Epithelial cell of prostate (primary cell): ENCODE measurements around the gene ADARB2.
A peak's percentile ranks its signal among the peaks of the same experiment; 100 is the strongest.

Experiments used
- DNase-seq: peaks from one replicate; pipeline ENCODE4 v3.0.0-alpha.2; 2011; ENCODE audit warnings: low read depth, low spot score
- H3K27ac ChIP-seq: fragments of 450-650 bp; 2 replicates; pipeline ENCODE4 v1.5.1; 2017; ENCODE audit warnings: mild to moderate bottlenecking

The ADARB2 gene

DNA sequence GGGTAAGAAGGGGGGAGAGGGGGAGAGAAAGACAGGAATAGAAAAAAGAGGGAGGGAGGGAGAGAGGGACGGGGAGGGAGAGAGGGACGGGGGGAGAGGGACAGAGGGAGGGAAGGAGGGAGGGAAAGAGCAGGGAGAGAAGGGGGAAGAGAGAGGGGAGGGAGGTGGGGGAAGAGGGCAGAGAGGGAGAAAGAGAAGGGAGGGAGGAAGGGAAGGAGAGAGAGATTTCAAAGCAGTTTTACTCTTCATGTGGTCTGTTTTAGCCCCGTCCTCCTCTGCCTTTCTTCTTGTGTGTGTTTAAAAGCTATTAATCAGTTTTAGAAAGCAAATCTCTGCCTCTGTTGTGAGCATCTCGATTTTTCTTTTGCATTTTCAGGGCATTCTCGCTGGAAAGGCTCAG is 444.2 kb downstream of the ADARB2 start:
- no peak overlapping the region for H3K27ac ChIP-seq
- DNase-seq, result no peak

DNA sequence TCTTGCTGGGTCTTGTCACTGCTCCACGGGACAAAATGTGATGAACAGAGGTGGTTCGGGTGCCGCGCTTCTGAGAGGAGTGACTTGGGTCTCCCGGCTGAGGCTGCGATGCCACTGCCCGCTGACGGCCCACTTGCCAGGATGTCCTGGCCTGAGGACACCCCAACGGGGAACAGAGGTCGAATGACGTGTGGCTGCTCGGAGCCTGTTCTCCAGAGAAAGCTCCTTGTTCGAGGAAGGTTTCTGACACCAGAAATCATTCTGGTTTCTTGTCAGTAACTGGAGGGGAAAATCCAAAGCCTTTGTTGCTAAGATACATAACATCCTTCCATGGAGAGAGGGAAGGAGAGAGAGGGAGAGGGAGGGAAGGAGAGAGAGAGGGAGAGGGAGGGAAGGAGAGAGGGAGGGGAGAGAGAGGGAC is 444.7 kb downstream of the ADARB2 start:
- H3K27ac ChIP-seq, result no peak overlapping the region
- DNase-seq, result no peak

DNA sequence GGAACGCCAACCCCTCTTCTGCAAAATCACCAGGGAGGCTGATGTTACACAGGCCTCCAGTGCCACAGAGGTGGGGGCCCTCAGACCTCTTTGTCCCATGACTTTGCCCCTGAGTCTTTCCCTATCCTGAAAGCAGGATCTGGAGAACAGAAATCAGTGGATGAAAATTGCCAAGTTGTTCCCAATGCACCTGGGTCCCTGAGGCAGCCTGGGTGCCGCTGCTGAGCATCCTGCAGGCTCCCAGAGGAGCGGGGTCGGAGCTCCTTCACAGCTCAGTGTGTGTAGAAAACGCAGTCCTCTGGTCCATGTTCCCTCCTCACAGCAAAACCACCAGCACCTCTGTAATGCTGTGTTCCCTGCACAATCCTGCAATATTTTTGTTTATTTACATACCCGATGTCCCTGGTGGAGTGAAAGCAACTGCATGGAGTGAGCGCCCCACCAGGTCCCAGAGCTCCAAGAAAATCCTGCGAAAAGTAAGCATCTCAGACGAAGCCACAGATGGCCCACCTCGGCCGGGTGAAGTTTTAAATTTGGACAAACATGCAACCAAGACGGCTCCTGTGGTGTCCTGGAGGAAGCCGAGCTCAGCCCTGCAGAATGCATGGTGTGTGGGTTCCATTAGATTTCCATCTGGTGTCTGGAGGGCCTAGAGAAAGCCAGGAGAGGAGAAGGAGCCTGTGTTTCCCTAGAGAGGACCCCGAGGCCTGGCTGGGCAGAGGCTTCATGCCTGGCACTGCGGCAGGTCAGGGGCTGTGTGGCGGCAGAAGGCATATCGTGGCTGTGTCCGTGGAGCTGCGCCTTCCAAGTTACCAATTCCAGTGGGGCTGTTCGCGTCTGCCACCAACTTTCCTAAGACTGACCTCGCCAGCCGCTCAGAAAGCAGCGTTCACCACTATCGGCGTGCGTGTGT is 445.9 kb downstream of the ADARB2 start:
- DNase-seq, result no peak
- H3K27ac ChIP-seq, result no peak overlapping the region

DNA sequence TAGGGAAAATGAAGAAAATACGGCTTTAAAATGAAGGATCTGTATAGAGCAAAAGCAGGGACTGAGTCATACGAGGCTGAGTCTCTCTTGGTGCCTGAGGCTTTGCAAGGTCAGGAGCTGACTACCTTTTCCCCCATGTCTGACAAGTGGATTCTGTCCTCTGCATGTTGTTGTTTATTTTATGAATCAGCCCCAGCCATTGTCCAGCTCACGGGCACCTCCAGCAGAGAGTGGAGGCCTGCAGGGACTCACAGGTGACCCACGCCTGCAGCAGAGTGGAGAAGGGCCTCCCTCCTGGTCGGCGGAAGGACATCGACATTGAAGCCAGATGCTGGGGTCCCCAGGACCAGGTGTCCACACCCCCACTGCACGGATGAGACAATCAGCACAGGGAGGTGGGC is 447.3 kb downstream of the ADARB2 start:
- peak; percentile 50 for DNase-seq
- peak overlapping the region; percentile 78 for H3K27ac ChIP-seq

DNA sequence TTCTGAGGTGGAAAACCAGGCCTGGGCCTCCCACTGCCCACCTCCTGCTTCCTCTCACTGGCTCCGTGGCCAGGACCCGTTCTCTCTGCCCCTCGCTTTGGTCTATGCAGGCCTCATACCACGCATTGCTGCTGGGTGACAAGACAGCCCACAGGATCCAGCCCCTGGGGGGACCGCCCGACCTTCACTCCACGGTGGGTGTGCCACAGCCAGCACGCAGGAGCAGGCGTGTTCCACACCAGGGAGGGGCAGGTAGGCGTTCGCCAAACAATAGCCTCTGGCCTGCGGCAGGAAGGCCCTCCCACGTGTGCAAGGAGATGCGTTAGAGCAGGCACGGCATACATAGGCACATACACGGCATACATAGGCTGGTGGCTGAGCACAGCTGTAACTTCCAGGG is 447.7 kb downstream of the ADARB2 start:
- H3K27ac ChIP-seq, result peak overlapping the region; percentile 78
- DNase-seq, result peak; percentile 54

DNA sequence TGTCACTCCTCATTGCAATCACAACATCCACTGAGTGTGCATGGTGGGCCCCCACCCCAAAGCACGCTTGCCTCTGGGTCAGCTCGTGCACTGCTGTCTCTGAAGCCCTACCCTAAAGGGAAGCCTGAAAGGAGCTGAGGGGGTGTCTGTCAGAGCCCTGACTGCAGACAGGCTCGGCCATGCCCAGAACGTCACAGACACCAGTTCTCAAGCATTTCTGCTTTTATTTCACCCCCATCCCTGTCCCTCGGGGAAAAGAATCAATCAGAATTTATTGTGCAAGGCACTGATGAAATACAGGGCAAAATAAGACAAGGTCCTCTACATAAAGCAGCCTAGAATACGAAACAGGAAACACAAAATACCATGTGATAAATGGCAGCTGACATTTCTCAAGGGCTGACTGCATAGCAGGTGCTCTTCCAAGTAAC is 449.3 kb downstream of the ADARB2 start:
- DNase-seq, result no peak
- peak overlapping the region; percentile 44 for H3K27ac ChIP-seq

DNA sequence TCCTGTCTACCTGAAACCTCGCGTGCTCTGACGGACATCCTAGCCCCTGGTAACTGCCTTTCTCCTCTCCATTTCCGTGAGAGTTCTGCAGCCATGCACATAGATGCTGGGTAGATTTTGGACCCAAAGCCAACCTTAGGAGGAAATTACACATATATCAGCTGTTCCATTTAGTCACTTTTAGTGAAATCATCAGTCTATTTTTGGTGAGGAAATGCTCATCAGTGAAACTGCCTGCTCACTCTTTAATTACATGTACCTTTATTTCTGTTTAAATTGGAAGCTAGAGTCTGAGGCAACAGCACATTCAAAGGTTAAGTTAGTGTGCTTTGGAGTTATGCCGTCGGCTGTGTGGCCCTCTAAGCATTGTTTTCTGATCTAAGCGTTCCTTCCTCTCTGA is 449.8 kb downstream of the ADARB2 start:
- peak overlapping the region; percentile 44 for H3K27ac ChIP-seq
- DNase-seq, result no peak

DNA sequence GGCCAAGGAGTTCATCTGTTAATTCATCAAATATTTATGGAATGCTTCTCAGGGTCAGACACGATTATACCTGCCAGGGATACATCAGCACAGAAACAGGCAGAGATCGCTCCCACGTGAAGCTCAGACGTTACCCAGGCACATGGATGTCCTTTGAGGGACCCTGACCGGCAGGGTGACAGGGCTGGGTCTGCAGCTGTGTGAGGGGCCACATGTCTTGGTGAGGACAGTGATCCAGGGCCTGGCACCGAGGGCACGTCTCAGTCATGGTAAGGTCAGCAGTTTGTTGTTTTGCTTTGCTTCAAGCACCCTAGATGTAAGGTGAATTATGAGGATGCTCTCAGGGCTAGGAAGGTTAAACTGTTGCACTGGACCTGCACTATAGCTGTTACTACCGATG is 453.2 kb downstream of the ADARB2 start:
- DNase-seq, result no peak
- H3K27ac ChIP-seq, result no peak overlapping the region

DNA sequence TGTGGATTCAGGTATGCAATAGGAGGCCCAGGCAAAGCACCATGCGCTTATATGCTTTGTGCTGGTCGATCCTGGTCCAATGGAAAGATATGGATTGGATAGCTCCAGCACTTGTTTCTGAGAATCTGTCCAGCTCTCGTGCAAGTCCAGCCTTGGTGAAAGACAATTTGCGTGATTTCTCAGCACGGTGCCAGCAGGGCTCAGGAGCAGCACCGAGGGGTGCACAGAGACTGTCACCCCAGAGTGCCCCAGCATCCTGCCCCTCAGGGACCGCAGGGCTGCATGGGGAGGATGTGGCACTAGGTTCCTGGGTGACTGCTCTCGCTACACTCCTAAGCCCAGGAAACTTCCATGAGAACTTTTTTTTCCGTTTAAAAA is 455.9 kb downstream of the ADARB2 start:
- DNase-seq, result no peak
- H3K27ac ChIP-seq, result no peak overlapping the region

DNA sequence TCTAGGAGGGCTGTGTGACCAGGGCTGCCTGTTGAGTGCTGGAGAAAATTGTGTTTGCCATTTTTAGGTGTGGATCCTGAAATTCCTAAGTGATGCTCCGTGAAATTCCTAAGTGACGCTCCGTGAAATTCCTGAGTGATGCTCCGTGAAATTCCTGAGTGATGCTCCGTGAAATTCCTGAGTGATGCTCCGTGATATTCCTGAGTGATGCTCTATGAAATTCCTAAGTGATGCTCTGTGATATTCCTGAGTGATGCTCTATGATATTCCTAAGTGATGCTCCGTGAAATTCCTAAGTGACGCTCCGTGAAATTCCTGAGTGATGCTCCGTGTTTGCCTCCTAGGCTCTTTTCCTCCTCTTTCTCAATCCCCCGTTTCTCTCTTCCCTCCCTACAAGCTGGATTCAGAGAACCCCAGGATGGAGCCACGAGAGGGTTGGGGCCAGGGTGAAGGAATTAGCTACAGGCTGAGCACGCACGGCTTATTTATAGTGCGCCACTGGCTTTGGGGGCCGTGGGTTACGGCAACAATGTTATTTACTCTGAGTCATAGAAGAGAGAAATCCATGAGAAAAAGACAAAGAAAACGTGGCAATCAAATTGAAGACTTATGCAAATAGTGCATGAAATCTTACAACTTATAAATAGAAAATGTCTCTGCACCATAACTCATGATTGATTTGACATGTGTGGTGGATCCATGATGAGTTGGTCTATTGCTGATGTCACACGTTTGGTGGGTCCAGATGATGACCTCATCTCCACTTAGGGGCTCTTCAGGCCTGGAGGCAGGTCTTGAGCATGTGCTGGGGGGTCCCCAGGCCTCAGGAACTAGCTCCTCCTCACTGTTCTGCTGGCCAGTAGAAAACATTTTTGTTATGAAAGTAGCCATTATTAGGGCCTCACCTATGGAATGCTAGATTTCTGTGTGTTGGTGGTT is 456.6 kb downstream of the ADARB2 start:
- no peak for DNase-seq
- H3K27ac ChIP-seq, result no peak overlapping the region

DNA sequence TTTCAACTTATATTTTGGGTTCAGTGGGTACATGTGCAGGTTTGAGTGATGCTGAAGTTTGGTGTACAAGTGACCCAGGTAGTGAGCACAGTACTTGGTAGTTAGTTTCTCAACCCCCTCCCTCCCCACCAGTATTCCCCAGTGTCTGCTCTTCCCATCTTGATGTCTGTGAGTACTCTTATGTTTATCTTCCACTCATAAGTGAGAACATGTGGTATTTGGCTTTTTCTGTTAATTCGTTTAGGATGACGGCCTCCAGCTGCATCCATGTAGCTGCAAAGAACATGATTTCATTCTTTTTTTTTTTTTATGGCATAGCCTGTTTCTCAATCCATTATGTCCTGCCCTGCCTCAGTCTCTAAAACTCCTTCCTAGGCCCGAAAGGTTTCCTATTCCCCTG is 459.0 kb downstream of the ADARB2 start:
- H3K27ac ChIP-seq, result no peak overlapping the region
- DNase-seq, result no peak

DNA sequence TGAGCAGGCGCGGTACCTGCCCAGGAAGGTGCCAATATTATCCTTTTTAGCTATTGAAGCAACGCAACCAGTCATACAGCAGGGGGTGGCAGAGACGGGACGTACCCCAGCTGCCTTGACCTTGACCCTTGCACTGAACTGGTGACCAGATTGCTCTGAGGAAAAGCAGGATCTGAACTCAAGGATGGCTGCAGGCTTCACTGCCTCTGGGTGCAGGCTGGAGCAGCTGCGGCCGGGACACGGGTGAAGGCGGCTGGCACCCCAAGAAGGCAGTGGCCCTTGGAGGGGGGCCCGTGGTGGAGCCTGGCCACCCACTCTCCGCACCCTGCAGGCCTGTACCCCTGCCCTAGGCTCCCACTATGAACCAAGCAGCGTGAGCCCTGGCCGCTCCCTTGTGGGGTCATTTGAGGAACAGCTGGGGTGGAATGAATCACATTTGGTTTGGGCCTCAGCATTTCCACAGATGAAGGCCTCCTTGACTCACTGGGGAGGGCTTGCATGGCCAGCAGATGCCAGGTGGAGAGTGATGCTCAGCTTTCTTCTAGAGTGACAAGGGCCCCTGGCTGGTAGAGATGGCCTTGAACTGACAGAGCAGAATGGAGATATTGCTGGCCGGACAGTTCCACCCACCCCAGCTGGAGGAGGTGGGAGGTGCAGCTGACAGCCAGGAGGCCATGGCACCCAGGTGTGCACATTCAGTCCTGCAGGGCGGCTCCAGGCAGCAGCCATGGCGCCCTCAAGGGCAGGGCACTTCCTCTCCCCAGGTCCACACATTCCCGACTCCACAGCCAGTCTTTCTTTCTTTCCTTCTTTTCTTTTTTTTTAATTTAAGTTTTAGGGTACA is 462.4 kb downstream of the ADARB2 start:
- no peak overlapping the region for H3K27ac ChIP-seq
- no peak for DNase-seq

DNA sequence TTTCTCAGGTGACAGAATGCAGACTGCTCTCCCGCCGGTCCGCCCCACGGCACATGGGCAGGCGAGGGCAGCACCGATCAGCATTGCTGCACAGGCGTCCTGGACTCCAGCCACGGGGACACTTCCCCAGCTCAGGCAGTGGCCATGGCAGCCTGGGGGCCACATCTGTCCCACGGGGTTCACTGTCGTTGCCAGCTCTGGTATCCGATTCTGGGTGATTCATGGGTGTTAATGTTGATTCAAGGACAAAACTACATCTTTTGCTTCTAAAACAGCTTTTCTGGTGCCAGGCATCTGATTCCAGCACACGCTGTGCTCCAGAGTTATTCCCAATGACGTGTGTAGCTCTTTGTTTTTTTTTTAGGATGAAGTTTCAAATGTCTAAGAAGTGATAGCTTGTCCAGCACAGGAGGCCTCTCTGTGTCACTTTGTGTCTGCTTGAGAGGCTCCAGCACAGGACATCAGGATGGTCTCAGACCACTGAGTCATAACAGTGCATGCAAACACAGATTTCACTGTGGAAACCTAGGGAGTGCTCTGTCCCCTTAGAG is 463.1 kb downstream of the ADARB2 start:
- DNase-seq, result no peak
- H3K27ac ChIP-seq, result no peak overlapping the region

DNA sequence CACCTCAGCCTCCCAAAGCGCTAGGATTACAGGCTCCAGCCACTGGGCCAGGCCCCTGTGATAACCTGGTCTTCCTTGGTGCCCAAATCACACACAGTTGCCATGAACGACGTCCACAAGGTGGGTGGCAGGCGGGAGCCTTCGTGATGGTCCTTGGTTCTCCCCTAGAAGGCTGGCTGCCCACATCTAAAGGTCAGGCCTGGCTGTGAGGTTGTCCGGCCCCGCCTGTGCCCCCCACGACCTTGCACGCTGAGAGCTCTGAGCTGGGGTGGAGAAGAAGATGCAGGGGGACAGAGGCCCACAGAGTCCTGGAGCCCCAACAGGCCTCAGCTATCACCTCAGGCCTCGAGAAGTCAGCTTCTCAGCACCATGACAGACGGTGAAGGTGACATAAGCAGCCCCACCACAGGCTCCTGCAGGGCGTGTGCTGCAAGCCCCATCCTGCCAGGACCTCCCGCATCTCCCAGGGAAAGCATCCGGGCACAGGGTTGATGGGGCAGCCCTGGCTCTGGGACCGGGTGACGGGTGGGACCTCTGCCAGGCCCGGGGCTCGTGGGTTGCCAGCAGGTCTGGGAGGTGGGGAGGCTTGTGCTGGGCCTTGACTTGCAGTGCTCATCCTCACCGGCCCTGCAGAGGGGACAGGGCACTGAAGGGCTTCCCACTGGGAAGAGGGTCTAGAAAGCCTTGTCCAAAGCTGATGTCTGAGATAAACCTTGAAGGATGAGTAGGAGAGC is 463.8 kb downstream of the ADARB2 start:
- H3K27ac ChIP-seq, result no peak overlapping the region
- no peak for DNase-seq

DNA sequence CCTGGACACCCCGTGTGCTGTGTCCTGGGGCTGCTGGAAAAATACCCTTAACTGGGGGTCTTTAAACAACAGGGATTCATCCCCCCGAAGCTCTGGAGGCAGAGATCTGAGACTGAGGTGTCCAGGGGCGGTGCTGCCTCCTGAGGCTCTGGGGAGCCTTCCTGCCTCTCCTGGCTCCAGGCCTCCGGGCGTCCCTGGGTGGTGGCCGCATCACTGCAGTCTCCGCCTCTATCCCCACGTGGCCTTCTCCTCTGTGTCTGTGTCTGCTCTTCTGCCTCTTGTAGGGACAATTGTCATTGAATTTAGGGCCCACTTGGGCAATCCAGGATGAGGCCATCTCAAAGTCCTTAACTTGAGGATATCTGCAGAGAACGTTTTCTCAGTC is 464.6 kb downstream of the ADARB2 start:
- no peak for DNase-seq
- no peak overlapping the region for H3K27ac ChIP-seq

DNA sequence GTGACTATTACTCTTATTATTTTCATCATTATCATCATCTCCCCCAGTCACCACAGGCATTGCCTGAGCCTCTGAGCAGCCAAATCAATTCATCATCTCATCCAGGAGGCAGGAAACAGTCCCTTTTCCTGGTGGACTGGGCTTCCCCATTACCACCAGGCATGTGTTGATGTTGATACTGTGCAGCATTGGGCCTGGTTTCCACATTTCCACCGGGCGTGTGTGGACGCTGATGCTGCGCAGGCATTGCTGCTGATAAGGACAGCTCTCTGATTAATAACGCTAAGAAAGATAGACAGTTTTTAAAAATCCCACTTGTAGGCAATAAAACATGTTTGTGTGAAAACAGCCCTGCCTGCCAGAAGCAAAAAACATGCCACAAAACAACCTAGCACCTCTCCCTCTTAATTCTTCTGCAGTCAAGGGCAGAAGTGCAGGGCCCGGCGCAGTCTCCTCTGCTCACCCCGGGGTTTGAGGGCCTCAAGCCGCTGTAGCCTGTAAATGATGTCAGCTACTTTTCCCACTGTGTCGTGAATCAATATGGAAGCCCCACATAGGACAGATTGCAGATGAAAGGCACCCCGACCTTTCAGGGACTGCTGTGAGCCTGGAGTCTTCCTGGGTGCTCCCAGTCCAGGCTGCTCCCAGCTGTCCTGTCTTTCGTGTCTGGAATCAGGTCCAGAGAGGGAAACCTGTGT is 465.1 kb downstream of the ADARB2 start:
- DNase-seq, result no peak

DNA sequence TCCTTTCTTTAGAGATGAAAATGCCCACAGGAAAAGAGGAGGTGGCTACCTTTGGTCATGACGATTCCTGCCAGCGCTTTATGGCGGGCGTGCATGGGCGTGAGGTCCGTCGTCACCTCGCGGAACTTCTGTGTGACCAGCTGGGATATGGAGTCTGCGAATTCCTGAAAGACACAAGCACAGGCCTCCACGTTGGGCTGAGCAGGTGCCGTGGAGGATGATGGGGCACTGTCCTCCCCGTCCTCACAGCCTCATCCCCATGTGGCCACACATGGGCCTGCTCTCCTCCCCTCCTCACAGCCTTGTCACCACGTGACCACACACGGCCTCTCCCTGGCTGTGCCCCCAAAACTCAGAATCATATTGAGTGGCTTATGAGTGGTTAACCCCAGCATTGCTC is 466.4 kb downstream of the ADARB2 start:
- no peak for DNase-seq
- no peak overlapping the region for H3K27ac ChIP-seq

More for the DNA sequence above, 465.1 kb downstream of the ADARB2 start:
- H3K27ac ChIP-seq, result no peak overlapping the region

DNA sequence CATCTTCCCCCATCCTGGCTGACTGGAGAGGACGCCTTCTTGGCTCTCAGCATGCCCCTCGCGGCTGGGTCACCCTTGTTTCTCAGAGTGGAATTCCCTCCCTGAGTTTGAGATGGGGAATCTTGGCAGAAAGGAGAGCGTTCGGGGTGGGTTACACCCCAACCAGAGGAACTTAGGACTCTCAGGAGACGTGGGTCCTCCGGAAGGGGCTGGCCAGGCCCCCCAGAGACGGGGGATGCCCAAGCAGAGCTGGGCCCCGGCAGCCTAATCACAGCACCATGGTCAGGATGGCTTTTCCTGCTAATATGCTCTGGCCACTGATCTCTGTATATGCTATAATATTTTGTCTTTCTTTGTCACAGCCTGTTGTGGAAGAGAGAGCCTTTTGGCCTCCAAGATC is 466.8 kb downstream of the ADARB2 start:
- H3K27ac ChIP-seq, result no peak overlapping the region
- no peak for DNase-seq

DNA sequence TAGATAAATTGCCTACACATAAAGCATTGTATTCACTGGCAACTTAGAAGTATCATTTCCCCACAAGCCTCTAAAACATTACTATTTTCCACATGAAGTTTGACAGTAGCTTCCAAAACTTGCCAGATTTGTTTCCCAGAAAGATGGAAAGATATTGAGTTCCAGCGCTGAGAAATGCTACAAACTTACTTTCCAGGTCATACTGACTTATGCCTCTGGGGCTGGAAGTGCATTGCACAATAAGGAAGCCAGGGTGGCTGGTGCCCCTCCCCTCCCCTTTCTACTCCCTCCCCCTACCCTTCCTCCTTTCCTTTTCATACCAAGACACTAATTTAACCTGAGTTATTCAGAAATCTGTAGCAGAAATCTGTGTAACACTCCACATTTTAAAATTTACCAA is 468.5 kb downstream of the ADARB2 start:
- DNase-seq, result no peak
- no peak overlapping the region for H3K27ac ChIP-seq
